PC-3 (cell line): ENCODE data around the gene PPP1R26.

Experiments used
- EZH2 ChIP-seq: fragments of 300-600 bp; sonication (generic); IDR thresholded peaks from one replicate; pipeline ENCODE4 v1.6.1; 2017; ENCODE audit warnings: antibody characterized with exemption, mild to moderate bottlenecking, low read length; ENCODE audit not compliant: unreplicated experiment
- TF ChIP-seq, protein P1 (sequence below): fragments of 300-600 bp; sonication (generic); conservative IDR thresholded peaks from 2 replicates; pipeline ENCODE4 v1.5.1; 2017; ENCODE audit warnings: antibody characterized with exemption, low read depth, mild to moderate bottlenecking, low read length

GRCh38 chr9:135530146-135530545 is 50.6 kb downstream of the PPP1R26 start:
- TF ChIP-seq, protein P1, sequence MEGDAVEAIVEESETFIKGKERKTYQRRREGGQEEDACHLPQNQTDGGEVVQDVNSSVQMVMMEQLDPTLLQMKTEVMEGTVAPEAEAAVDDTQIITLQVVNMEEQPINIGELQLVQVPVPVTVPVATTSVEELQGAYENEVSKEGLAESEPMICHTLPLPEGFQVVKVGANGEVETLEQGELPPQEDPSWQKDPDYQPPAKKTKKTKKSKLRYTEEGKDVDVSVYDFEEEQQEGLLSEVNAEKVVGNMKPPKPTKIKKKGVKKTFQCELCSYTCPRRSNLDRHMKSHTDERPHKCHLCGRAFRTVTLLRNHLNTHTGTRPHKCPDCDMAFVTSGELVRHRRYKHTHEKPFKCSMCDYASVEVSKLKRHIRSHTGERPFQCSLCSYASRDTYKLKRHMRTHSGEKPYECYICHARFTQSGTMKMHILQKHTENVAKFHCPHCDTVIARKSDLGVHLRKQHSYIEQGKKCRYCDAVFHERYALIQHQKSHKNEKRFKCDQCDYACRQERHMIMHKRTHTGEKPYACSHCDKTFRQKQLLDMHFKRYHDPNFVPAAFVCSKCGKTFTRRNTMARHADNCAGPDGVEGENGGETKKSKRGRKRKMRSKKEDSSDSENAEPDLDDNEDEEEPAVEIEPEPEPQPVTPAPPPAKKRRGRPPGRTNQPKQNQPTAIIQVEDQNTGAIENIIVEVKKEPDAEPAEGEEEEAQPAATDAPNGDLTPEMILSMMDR, result no peak
- TF ChIP-seq EZH2, result no peak
